Breast epithelium (tissue), 4 donors: Measurements from ENCODE around the gene HDAC8. TPM values are rescaled to one million over a fixed set of nuclear protein-coding genes. Genes with fewer than 3 reads are reported as not detected.
"Not testable (repeated sequence)": the region's sequence is repeated elsewhere in the genome, so short reads cannot be mapped to it uniquely, and the experiment has no call there.

ENCODE experiments used
- DNase-seq, 2 donors: peaks; one replicate each; pipeline ENCODE4 v3.0.0-alpha.2; 2019; ENCODE audit warnings: low spot score in 2 of 2
- H3K27ac ChIP-seq, 2 donors: fragments of 200-600 bp; sonication (generic) in 1 of 2; one replicate each; pipeline ENCODE4 v1.5.1; 2016 to 2019; ENCODE audit warnings: mild to moderate bottlenecking in 1 of 2
- H3K27me3 ChIP-seq, 2 donors: fragments of 200-600 bp; sonication (generic) in 1 of 2; one replicate each; pipeline versions ENCODE4 v1.5.1 to v1.6.0; 2017 to 2019; ENCODE audit warnings: control low read depth in 1 of 2, mild to moderate bottlenecking in 1 of 2
- H3K36me3 ChIP-seq: fragments of 200-600 bp; one replicate; pipeline ENCODE4 v1.5.1; 2019
- H3K4me1 ChIP-seq, 2 donors: fragments of 200-600 bp; sonication (generic); one replicate each; pipeline ENCODE4 v1.5.1; 2016 to 2019; ENCODE audit warnings: control low read depth in 1 of 2
- H3K4me3 ChIP-seq, 3 donors: fragments of 200-600 bp; sonication (generic); 1 replicate in 2 of 3; 2 replicates in 1 of 3; pipeline ENCODE4 v1.5.1; 2016 to 2019; ENCODE audit warnings: mild to moderate bottlenecking in 3 of 3, moderate library complexity in 2 of 3
- H3K9me3 ChIP-seq, 2 donors: fragments of 200-600 bp; sonication (generic) in 1 of 2; one replicate each; pipeline ENCODE4 v1.5.1; 2016 to 2019; ENCODE audit warnings: control low read depth in 1 of 2
- POLR2A ChIP-seq: fragments of 450-650 bp; IDR thresholded peaks from one replicate; pipeline ENCODE4 v1.6.1; 2016; ENCODE audit warnings: antibody characterized with exemption, mild to moderate bottlenecking, moderate library complexity
- POLR2AphosphoS5 ChIP-seq, 3 donors: sonication (generic); formaldehyde crosslinking; IDR thresholded peaks; one replicate each; pipeline ENCODE4 v1.6.1; 2017; ENCODE audit warnings: antibody characterized with exemption in 3 of 3
- intact Hi-C: fragments of 100-400 bp; cut with DNase I; formaldehyde crosslinking; loops from one replicate; pipeline ENCODE4 v1.15.1; 2023; ENCODE audit warnings: low total_unique reads
- total RNA-seq, 3 donors: library from RNA; depleted of rRNA; stranded (reverse); fragments of >200 nt; gene quantifications; one replicate each; pipeline ENCODE4 v1.1.0, GENCODE V29; 2016
- TF ChIP-seq, protein P1 (sequence below), 3 donors: fragments of 450-650 bp; IDR thresholded peaks; one replicate each; pipeline ENCODE4 v1.5.1; 2016 to 2017; ENCODE audit warnings: antibody characterized with exemption in 3 of 3, mild to moderate bottlenecking in 3 of 3, moderate library complexity in 3 of 3

The HDAC8 gene
- total RNA-seq, 3 donors from 2014 or later, result 29.1 to 62.6 (median 51.5) TPM

DNA sequence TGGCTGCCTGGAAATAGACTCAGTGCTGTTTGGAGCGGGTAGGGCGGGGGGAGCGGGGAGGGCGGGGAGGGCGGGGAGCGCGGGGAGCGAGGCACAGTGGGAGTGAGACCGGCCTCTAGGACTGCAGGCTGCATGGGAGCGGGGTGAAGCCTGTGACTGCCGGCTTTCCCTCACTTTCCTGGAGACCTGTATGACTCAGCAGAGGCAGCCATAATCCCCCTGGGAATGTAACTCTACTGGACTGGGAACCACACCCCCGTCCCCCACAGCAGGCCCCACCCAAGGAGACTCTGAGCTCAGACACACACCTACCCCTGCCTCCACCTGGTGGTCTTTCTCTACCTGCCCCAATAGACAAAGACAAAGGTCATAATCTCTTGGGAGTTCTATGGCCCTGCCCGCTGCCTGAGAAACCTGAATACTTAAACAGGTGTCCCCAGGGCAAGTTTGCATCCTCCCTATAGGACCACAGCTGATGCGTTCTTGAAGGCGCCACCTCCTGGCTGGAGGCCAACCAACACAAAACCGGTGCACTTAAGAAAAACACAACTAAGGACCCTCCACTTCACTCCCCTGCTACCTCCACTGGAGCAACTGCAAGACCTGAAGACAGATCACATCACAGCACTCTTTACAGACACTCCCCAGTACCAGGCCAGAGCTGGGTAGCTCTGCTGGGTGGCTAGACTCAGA, 18.0 kb downstream of the HDAC8 start:
- H3K4me1 ChIP-seq, result no peaks in the 10 kb centered on the region
- no peaks in the 10 kb centered on the region for H3K9me3 ChIP-seq
- no peak for DNase-seq
- H3K4me3 ChIP-seq, result no peak overlapping the region
- intact Hi-C loops, result no loop called here
- H3K36me3 ChIP-seq, result no peaks in the 10 kb centered on the region
- no peak overlapping the region for H3K27ac ChIP-seq
- peaks cover 0 to 12% of the 10 kb centered on the region in 2 donors for H3K27me3 ChIP-seq
- no peak for TF ChIP-seq POLR2A
- no peak for TF ChIP-seq POLR2AphosphoS5 (IDR thresholded peaks at IDR 0.05)
- TF ChIP-seq, protein P1, sequence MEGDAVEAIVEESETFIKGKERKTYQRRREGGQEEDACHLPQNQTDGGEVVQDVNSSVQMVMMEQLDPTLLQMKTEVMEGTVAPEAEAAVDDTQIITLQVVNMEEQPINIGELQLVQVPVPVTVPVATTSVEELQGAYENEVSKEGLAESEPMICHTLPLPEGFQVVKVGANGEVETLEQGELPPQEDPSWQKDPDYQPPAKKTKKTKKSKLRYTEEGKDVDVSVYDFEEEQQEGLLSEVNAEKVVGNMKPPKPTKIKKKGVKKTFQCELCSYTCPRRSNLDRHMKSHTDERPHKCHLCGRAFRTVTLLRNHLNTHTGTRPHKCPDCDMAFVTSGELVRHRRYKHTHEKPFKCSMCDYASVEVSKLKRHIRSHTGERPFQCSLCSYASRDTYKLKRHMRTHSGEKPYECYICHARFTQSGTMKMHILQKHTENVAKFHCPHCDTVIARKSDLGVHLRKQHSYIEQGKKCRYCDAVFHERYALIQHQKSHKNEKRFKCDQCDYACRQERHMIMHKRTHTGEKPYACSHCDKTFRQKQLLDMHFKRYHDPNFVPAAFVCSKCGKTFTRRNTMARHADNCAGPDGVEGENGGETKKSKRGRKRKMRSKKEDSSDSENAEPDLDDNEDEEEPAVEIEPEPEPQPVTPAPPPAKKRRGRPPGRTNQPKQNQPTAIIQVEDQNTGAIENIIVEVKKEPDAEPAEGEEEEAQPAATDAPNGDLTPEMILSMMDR (IDR thresholded peaks at IDR 0.05), result no peak

DNA sequence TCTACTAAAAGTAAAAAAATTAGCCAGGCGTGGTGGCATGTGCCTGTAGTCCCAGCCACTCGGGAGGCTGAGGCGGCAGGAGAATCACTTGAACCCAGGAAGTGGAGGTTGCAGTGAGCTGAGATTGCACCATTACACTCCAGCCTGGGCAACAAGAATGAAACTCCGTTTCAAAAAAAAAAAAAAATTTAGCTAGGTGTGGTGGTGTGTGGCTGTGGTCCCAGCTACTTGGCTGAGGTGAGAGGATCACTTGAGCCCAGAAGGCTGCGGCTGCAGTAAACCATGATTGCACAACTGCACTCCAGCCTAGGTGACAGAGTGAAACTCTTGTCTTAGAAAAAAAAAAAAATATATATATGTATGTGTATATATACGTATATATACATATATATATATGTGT, 20.2 kb downstream of the HDAC8 start:
- H3K36me3 ChIP-seq, H3K27ac ChIP-seq, H3K4me3 ChIP-seq, H3K9me3 ChIP-seq, DNase-seq, H3K4me1 ChIP-seq, intact Hi-C loops: not testable (repeated sequence)
- H3K27me3 ChIP-seq, result peaks cover 0 to 12% of the 10 kb centered on the region in 2 donors

DNA sequence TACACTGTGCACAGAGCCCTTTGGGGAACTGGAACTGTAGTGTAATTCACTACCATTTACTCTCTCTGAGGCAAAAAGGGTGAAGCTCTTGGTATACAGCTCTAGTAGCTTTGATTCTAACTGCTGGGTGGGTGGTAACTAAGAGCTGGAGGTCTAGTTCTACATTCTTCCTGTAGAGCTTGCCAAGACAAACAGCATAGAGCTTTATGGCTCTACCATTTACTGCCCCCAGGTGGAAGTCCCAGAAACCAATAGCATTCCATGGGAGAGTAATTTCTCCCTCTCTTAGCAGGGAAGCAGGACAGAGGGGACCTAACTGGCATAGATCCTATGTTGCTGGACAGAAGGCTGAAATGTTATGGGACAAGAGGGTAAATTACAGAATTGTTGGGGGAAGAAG, 26.7 kb downstream of the HDAC8 start:
- TF ChIP-seq POLR2A (no peak), POLR2AphosphoS5 (IDR thresholded peaks at IDR 0.05) (no peak)
- TF ChIP-seq, protein P1 (IDR thresholded peaks at IDR 0.05), result no peak
- Histone ChIP-seq H3K4me3 (no peak overlapping the region), H3K9me3 (no peaks in the 10 kb centered on the region), H3K27ac (no peak overlapping the region), H3K36me3 (no peaks in the 10 kb centered on the region), H3K27me3 (peaks cover 0 to 26% of the 10 kb centered on the region in 2 donors), H3K4me1 (no peaks in the 10 kb centered on the region)
- intact Hi-C loops, result no loop called here
- no peak for DNase-seq

DNA sequence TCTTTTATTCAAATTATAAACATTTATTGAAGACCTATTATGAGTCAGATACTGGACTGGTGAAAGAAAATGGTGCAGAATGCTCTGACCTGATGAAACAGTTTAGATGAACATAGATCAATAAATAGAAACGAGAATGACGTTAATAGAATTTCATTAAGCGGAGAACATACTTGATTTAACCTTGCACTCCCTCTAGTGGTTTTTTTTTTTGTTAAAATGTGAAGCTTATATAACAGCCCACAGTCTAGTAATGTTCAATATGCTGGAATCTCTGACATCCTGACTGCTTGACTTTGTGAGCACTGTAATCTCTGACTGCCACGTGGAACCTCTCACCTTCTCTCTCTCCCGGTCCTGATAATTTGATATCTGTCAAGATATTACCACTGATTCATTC, 32.3 kb downstream of the HDAC8 start:
- TF ChIP-seq, protein P1 (IDR thresholded peaks at IDR 0.05), result no peak
- TF ChIP-seq POLR2A (no peak), POLR2AphosphoS5 (IDR thresholded peaks at IDR 0.05) (no peak)

DNA sequence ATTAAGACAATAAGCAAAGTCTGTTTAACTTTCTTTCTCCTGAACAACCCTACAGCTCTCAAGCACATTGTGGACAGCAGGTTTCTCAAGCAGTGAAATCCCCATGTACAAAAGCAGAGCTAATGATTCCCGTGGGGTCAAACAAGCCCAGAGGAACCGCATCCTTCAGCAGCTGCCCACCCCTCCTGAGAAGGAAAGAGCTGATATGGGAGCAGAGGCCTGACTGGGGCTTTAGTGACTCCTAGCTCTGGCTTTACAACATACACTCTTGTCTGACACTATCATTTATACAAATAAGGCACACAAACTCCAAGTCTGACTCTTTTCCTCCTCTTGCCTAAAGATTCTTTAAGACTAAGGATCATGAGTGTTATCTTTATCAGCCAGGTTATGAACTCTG, 32.8 kb downstream of the HDAC8 start:
- Histone ChIP-seq H3K27me3 (peaks cover 0 to 45% of the 10 kb centered on the region in 2 donors), H3K36me3 (no peaks in the 10 kb centered on the region), H3K27ac (no peak overlapping the region), H3K9me3 (no peaks in the 10 kb centered on the region), H3K4me1 (no peaks in the 10 kb centered on the region), H3K4me3 (no peak overlapping the region)
- TF ChIP-seq, protein P1 (IDR thresholded peaks at IDR 0.05), result no peak
- no peak for TF ChIP-seq POLR2A
- no peak for TF ChIP-seq POLR2AphosphoS5 (IDR thresholded peaks at IDR 0.05)
- DNase-seq, result no peak
- intact Hi-C loops, result no loop called here

More for the DNA sequence above, 32.3 kb downstream of the HDAC8 start:
- Histone ChIP-seq H3K4me3 (no peak overlapping the region), H3K27ac (no peak overlapping the region), H3K4me1 (no peaks in the 10 kb centered on the region), H3K27me3 (peaks cover 0 to 42% of the 10 kb centered on the region in 2 donors), H3K36me3 (no peaks in the 10 kb centered on the region), H3K9me3 (no peaks in the 10 kb centered on the region)
- intact Hi-C loops, result no loop called here
- no peak for DNase-seq
